ENCODE measurements around the gene ALOX5.

GRCh38 chr10:45386657-45387056, 12.6 kb downstream of the ALOX5 start:
- TF ChIP-seq CTCF (IDR thresholded peaks at IDR 0.05; ENCODE audit: low read depth, low read length, missing input control) (no peak), JUND (IDR thresholded peaks at IDR 0.05) (no peak), TAF1 (conservative IDR thresholded peaks at IDR 0.05) (no peak), RAD21 (IDR thresholded peaks at IDR 0.05) (no peak), FOXA1 (IDR thresholded peaks at IDR 0.05) (no peak), ZBTB33 (IDR thresholded peaks at IDR 0.05) (no peak), EGR1 (IDR thresholded peaks at IDR 0.05; ENCODE audit: low read depth in 2 of 2) (no peak)
